ENCODE results near the gene NLRP6. TPM values are rescaled to one million over a fixed set of nuclear protein-coding genes. Genes with fewer than 3 reads are reported as not detected.

NLRP6 gene
- total and polyA plus RNA-seq, 2 donors (not counting 1 experiment from before 2014, with no cell fraction given): 1.4 to 2.7 TPM

DNA sequence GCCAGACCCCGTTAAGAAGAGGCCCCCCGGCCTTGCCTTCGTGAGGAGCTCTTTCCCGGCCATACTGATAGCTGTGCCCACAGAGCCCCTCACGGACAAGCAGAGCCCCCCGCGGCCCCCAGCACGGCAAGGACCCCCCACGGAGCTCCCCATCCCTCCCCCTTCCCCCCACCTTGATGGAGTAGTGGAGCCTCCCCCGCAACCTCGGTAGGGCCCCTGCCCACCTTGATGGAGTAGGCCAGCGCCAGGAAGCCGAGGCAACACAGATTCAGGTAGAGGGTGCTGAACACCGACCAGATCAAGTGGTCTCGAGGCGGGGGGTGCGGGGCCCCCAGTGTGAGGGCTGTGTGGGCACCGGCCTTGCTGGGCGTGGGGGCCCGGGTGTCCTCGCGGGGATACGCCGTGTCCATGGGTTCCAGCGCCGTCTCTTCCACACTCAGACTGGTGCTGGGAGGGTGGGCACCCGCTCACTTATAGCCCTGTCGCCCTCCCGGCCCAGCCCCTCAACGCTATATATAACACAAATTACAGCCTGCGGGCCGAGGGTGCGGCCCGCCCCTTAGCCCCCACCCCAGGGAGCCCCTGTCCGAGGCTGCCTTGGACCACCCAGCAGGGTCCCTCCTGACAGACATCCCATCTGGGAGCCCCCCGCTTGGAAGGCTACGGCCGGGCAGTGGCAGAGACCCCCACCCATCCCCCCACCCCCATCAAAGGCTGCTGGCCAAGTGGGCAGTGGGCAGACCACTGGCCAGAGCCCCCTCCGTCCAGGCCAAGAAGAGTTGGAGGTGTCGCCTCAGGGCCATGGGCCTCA, 21.1 kb downstream of the NLRP6 start, which contains the start of gene IFITM5:
Gene IFITM5 (minus strand): TSS at position 446 of the 811 bp plus-strand sequence. CDS start 36 bp downstream, at position 410.
- Histone ChIP-seq H2AFZ (ENCODE audit: insufficient read depth, low read depth, low read length, poor library complexity, severe bottlenecking) (no peak within 1 kb of the TSS), H3K79me2 (ENCODE audit: control insufficient read depth, insufficient read depth, low read length) (no peaks in the 10 kb centered on the region), H3K27me3 (replicated peaks in 1 of 4; ENCODE audit: control extremely low read depth in 1 of 4, control insufficient read depth in 3 of 4, insufficient read depth in 4 of 4, low read length in 3 of 4) (peaks cover 0 to 15% (median 1%) of the 10 kb centered on the region in 4 experiments), H3K9ac (ENCODE audit: low read length) (no peak within 1 kb of the TSS), H3K4me1 (ENCODE audit: control insufficient read depth in 2 of 2, insufficient read depth in 2 of 2, low read length in 2 of 2) (peaks cover 15 to 18% of the 10 kb centered on the region in 2 donors), H3K36me3 (replicated peaks in 1 of 2; ENCODE audit: control extremely low read depth in 1 of 2, control insufficient read depth in 1 of 2, extremely low read depth in 1 of 2, insufficient read depth in 2 of 2, low read length in 1 of 2) (no peaks in the 10 kb centered on the region), H3K9me3 (ENCODE audit: control extremely low read depth in 1 of 3, control insufficient read depth in 2 of 3, insufficient read depth in 1 of 3, low read length in 2 of 3) (no peaks in the 10 kb centered on the region), H3K27ac (ENCODE audit: low read length in 2 of 2) (no peak within 1 kb of the TSS), H3K4me3 (ENCODE audit: control extremely low read depth in 1 of 5, extremely low read depth in 1 of 5, insufficient read depth in 1 of 5, low read depth in 2 of 5, low read length in 4 of 5) (no peak within 1 kb of the TSS), H4K20me1 (ENCODE audit: control insufficient read depth, insufficient read depth, low read length, poor library complexity, severe bottlenecking) (no peaks in the 10 kb centered on the region), H3K4me2 (replicated peaks; ENCODE audit: low read depth, low read length, poor library complexity, severe bottlenecking) (no peak within 1 kb of the TSS)
- 75% methylated on average over 22 of the region's 40 CpGs for WGBS (ENCODE audit: insufficient coverage)
- TF ChIP-seq EZH2 (IDR thresholded peaks at IDR 0.05; ENCODE audit: borderline replicate concordance, insufficient read depth, low read depth, low read length, poor library complexity, severe bottlenecking): no peak
- TF ChIP-seq, protein P1, sequence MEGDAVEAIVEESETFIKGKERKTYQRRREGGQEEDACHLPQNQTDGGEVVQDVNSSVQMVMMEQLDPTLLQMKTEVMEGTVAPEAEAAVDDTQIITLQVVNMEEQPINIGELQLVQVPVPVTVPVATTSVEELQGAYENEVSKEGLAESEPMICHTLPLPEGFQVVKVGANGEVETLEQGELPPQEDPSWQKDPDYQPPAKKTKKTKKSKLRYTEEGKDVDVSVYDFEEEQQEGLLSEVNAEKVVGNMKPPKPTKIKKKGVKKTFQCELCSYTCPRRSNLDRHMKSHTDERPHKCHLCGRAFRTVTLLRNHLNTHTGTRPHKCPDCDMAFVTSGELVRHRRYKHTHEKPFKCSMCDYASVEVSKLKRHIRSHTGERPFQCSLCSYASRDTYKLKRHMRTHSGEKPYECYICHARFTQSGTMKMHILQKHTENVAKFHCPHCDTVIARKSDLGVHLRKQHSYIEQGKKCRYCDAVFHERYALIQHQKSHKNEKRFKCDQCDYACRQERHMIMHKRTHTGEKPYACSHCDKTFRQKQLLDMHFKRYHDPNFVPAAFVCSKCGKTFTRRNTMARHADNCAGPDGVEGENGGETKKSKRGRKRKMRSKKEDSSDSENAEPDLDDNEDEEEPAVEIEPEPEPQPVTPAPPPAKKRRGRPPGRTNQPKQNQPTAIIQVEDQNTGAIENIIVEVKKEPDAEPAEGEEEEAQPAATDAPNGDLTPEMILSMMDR (IDR thresholded peaks at IDR 0.05): no peak
- DNase-seq (no peak), ATAC-seq (ENCODE audit: low read depth) (no peak)
- Mint-ChIP-seq H3K9me3 (ENCODE audit: insufficient read depth) (no peaks in the 10 kb centered on the region), H3K27ac (peak within 1 kb of the TSS; percentile 26), H3K27me3 (peaks cover 7% of the 10 kb centered on the region), H3K4me3 (no peak within 1 kb of the TSS), H3K4me1 (peaks cover 23% of the 10 kb centered on the region)
- CTCF ChIA-PET: interaction anchor here (1.2 to 5.1 kb wide), 3 partner anchors 10 to 48 kb away, joined by 3 to 32 read pairs (median 6); no protein-coding TSS in a partner anchor
- POLR2A ChIA-PET: interaction anchor here (1.0 to 1.1 kb wide), 2 partner anchors 11 to 90 kb away, joined by 3 read pairs; partner anchors contain the start of gene PGGHG
- intact Hi-C loops (cut with micrococcal nuclease): no loop called here

Measured in B cell (primary cell).